Fibroblast of lung (primary cell): Measurements from ENCODE around the gene PPIF.

Experiments
- EZH2 ChIP-seq: IDR thresholded peaks from 2 replicates; pipeline ENCODE4 v1.5.1; 2012; ENCODE audit warnings: low read length, control low read depth, mild to moderate bottlenecking; ENCODE audit errors: missing control alignments
- TF ChIP-seq, protein P1 (sequence below), 2 donors: IDR thresholded peaks in 1 of 2; conservative IDR thresholded peaks in 1 of 2; 1 replicate in 1 of 2; 2 replicates in 1 of 2; pipeline ENCODE4 v1.5.1; 2011 to 2012; ENCODE audit warnings: low read length in 2 of 2, control low read depth in 1 of 2, inconsistent platforms in 1 of 2, low read depth in 1 of 2, mild to moderate bottlenecking in 1 of 2

DNA sequence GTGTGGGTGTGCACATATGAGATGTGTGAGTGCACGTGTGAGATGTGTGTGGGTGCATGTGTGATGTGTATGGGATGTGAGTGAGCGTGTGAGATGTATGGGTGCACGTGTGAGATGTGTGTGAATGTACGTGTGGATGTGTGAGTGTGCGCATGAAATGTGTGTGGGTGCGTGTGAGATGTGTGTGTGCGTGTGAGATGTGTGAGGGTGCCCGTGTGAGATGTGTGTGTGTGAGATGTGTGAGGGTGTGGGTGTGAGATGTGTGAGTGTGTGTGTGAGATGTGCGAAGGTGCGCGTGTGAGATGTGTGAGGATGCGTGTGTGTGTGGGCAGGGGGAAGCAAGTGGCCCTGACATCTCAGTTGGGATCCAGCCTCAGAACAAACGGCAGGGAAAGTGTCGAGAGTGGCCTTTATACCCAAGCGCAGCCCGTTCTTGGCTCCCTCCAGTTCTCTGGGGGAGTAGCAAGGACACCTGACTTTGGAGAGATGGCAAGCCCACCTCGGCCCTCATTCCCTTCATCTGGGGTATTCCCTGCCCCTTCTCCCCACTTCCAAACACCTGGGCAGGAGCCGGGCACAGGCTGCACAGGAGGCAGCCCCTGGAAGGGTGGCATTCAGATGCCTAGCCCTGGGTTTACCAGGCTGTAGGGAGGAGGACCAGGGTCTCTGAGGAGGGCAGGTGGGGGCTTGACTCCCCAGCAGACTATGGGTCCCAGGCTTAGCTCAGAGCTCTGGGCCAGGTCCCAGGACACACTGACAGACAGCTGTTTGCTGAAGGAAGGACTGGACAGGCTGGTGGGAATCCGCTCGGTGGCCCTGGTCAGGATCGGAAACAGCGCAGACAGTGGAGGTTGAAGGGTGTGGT, 31.6 kb downstream of the PPIF start:
- TF ChIP-seq, protein P1, sequence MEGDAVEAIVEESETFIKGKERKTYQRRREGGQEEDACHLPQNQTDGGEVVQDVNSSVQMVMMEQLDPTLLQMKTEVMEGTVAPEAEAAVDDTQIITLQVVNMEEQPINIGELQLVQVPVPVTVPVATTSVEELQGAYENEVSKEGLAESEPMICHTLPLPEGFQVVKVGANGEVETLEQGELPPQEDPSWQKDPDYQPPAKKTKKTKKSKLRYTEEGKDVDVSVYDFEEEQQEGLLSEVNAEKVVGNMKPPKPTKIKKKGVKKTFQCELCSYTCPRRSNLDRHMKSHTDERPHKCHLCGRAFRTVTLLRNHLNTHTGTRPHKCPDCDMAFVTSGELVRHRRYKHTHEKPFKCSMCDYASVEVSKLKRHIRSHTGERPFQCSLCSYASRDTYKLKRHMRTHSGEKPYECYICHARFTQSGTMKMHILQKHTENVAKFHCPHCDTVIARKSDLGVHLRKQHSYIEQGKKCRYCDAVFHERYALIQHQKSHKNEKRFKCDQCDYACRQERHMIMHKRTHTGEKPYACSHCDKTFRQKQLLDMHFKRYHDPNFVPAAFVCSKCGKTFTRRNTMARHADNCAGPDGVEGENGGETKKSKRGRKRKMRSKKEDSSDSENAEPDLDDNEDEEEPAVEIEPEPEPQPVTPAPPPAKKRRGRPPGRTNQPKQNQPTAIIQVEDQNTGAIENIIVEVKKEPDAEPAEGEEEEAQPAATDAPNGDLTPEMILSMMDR (conservative IDR thresholded peaks at IDR 0.05 in 1 of 2, IDR thresholded peaks at IDR 0.05 in 1 of 2; ENCODE audit: low read depth in 1 of 2, low read length in 2 of 2): no peak
- no peak for TF ChIP-seq EZH2
